ENCODE measurements around the gene SV2B. TPM values are rescaled to one million over a fixed set of nuclear protein-coding genes. Genes with fewer than 3 reads are reported as not detected.

Gene SV2B
- total RNA-seq, 1 experiment from 2014 or later = not detected

DNA sequence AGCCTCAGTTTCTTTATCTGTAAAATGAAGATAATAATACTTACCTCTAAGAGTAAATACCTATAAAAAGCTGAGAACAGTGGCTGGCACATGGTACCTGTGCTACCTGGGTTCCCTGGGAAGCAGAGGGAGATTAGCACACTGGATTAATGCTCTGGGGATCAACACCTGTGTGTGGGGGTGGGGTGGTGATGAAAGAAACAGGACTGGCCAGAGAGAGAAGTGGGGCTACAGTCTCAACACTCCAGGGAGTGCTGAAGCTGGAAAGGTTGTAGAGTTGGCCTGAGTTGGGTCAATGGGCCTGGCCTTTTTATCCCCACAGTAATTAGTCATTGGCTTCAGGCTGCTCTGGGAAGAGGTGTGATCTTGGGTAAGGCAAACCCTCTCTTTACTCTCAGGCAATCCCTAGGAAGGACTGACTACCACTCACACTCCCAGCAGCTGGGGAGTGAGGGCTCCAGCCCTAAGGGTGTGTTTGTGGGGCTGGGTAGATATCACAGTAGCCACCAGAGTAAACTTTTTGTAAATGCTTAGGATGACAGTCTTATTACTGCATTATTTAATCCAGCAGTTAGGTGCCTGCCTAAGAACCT is 102.5 kb downstream of the SV2B start:
- H3K36me3 Mint-ChIP-seq (ENCODE audit: insufficient read depth in 1 of 3, low read depth in 3 of 3) = no peaks in the 10 kb centered on the region
- peaks cover 1% of the 10 kb centered on the region; the same call in 1 of the 2 replicates for H3K27me3 Mint-ChIP-seq (ENCODE audit: low read depth)
- Histone ChIP-seq H3T11ph (ENCODE audit: low read length) (no peak overlapping the region), H3K27ac (ENCODE audit: insufficient read length, low read depth, low read length) (no peak overlapping the region), H4K5ac (ENCODE audit: insufficient read length, low read depth, low read length) (no peak overlapping the region), H2BK15ac (ENCODE audit: low read depth, low read length) (no peak overlapping the region), H3K9me3 (ENCODE audit: control insufficient read depth, low read depth, low read length) (no peaks in the 10 kb centered on the region), H2BK12ac (ENCODE audit: insufficient read length, low read depth, low read length) (no peak overlapping the region), H3K79me2 (ENCODE audit: insufficient read depth, low read length) (no peaks in the 10 kb centered on the region), H3K9ac (ENCODE audit: extremely low read depth, insufficient read length, low read length) (no peak overlapping the region), H3K4me2 (ENCODE audit: insufficient read depth, insufficient read length, low read length) (no peak overlapping the region), H3K18ac (ENCODE audit: insufficient read length, low read depth, low read length) (no peak overlapping the region), H3K79me1 (ENCODE audit: insufficient read depth, low read depth, low read length, poor library complexity, severe bottlenecking) (no peaks in the 10 kb centered on the region), H3K4me1 (ENCODE audit: insufficient read depth, low read length) (peaks cover 4% of the 10 kb centered on the region; the same call in 1 of the 2 replicates), H2AFZ (ENCODE audit: low read length) (no peak overlapping the region), H2BK120ac (ENCODE audit: low read depth, low read length, poor library complexity, severe bottlenecking) (no peak overlapping the region), H3K23ac (ENCODE audit: insufficient read length, low read depth, low read length) (no peak overlapping the region), H2BK20ac (ENCODE audit: low read depth, low read length, poor library complexity, severe bottlenecking) (no peak overlapping the region), H2BK5ac (ENCODE audit: insufficient read length, low read length) (no peak overlapping the region), H4K91ac (ENCODE audit: insufficient read length, low read depth, low read length) (no peak overlapping the region), H3K4ac (ENCODE audit: low read depth, low read length) (no peak overlapping the region), H2AK5ac (ENCODE audit: insufficient read length, low read length) (no peak overlapping the region), H4K20me1 (ENCODE audit: control insufficient read depth, insufficient read depth, insufficient read length) (no peaks in the 10 kb centered on the region), H3K56ac (ENCODE audit: insufficient read length, low read depth, low read length) (no peak overlapping the region), H4K8ac (replicated peaks; ENCODE audit: insufficient read length, low read depth, low read length) (no peak overlapping the region), H3K14ac (ENCODE audit: insufficient read depth, low read length) (no peak overlapping the region), H3K27me3 (ENCODE audit: insufficient read depth, low read length) (no peaks in the 10 kb centered on the region), H3K23me2 (ENCODE audit: insufficient read length, low read depth, low read length, poor library complexity, severe bottlenecking) (no peaks in the 10 kb centered on the region)
- H3K9me3 Mint-ChIP-seq = no peaks in the 10 kb centered on the region
- no peak overlapping the region for H3K27ac Mint-ChIP-seq
- peaks cover 13 to 21% of the 10 kb centered on the region in 2 experiments for H3K4me1 Mint-ChIP-seq
- no peak for DNase-seq
- no peak overlapping the region for H3K4me3 Mint-ChIP-seq
- TF ChIP-seq, protein P1, sequence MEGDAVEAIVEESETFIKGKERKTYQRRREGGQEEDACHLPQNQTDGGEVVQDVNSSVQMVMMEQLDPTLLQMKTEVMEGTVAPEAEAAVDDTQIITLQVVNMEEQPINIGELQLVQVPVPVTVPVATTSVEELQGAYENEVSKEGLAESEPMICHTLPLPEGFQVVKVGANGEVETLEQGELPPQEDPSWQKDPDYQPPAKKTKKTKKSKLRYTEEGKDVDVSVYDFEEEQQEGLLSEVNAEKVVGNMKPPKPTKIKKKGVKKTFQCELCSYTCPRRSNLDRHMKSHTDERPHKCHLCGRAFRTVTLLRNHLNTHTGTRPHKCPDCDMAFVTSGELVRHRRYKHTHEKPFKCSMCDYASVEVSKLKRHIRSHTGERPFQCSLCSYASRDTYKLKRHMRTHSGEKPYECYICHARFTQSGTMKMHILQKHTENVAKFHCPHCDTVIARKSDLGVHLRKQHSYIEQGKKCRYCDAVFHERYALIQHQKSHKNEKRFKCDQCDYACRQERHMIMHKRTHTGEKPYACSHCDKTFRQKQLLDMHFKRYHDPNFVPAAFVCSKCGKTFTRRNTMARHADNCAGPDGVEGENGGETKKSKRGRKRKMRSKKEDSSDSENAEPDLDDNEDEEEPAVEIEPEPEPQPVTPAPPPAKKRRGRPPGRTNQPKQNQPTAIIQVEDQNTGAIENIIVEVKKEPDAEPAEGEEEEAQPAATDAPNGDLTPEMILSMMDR (conservative IDR thresholded peaks at IDR 0.05) = no peak

Measured in H9 (cell line).